Stimulated activated CD8-positive, alpha-beta memory T cell treated with anti-CD3 and anti-CD28 coated beads, Interleukin-15, amount 100 ng/mL, for 4 hours (primary cell): ENCODE measurements around the gene NOM1.
A peak's percentile ranks its signal among the peaks of the same experiment; 100 is the strongest.
"Not testable (repeated sequence)": the region's sequence is repeated elsewhere in the genome, so short reads cannot be mapped to it uniquely, and the experiment has no call there.

ENCODE experiments used
- DNase-seq, 2 donors: peaks; one replicate each; pipeline ENCODE4 v3.0.0-alpha.2; 2020; ENCODE audit warnings: low read depth in 2 of 2

NOM1 gene, protein sequence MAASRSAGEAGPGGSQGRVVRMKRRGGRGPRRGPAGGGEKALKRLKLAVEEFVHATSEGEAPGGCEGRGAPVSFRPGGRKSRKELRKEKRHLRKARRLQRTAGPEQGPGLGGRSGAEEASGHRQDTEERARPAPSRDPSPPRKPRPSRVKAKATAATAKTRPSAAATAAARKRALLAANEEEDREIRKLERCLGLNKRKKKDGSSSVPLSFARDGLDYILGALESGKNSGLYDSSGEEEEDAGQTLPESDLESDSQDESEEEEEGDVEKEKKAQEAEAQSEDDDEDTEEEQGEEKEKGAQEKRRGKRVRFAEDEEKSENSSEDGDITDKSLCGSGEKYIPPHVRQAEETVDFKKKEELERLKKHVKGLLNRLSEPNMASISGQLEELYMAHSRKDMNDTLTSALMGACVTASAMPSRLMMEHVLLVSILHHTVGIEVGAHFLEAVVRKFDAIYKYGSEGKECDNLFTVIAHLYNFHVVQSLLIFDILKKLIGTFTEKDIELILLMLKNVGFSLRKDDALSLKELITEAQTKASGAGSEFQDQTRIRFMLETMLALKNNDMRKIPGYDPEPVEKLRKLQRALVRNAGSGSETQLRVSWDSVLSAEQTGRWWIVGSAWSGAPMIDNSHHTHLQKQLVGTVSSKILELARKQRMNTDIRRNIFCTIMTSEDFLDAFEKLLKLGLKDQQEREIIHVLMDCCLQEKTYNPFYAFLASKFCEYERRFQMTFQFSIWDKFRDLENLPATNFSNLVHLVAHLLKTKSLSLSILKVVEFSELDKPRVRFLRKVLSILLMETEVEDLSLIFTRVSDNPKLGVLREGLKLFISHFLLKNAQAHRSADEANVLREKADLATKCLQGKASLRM

DNA sequence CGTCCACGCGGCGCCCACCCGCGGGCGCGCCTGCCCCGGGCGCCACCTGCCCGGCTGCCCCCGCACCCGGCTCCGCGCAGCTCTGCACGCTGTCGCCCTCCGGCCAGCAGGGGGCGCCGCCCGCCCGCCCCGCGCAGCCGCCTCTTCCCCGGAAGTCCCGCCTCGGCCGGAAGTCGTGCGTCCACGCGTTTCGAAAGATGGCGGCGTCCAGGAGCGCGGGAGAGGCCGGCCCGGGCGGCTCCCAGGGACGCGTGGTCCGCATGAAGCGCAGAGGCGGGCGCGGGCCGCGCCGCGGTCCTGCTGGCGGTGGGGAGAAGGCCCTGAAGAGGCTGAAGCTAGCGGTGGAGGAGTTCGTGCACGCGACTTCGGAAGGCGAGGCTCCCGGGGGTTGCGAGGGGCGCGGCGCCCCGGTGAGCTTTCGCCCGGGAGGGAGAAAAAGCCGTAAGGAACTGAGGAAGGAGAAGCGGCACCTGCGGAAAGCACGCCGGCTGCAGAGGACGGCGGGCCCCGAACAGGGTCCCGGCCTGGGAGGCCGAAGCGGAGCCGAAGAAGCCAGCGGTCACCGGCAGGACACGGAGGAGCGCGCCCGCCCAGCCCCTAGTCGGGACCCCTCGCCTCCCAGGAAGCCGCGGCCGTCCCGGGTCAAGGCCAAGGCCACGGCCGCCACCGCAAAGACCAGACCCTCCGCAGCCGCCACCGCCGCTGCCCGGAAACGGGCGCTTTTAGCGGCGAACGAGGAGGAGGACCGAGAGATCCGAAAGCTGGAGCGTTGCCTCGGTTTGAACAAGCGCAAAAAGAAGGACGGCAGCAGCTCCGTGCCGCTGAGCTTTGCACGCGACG is at the start of gene NOM1:
TSS of gene NOM1 (plus strand) at position 172 of the 840 bp plus-strand sequence. CDS start at position 198, 26 bp downstream.
- peak; percentile 80 to 81 for DNase-seq

DNA sequence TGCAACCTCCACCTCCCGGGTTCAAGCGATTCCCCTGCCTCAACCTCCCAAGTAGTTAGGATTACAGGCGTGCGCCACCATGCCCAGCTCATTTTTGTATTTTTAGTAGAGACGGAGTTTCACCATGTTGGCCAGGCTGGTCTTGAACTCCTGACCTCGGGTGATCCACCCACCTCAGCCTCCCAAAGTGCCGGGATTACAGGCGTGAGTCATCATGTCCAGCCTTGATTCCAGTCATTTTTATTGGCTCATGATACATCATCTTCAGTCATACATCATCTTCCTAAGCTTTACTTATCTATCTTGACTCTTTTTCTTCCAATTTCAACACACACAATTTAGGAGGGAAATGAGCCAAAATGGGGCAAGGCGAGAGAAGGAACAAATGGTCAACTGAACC is 49.4 kb upstream of the NOM1 start:
- DNase-seq: not testable (repeated sequence)

DNA sequence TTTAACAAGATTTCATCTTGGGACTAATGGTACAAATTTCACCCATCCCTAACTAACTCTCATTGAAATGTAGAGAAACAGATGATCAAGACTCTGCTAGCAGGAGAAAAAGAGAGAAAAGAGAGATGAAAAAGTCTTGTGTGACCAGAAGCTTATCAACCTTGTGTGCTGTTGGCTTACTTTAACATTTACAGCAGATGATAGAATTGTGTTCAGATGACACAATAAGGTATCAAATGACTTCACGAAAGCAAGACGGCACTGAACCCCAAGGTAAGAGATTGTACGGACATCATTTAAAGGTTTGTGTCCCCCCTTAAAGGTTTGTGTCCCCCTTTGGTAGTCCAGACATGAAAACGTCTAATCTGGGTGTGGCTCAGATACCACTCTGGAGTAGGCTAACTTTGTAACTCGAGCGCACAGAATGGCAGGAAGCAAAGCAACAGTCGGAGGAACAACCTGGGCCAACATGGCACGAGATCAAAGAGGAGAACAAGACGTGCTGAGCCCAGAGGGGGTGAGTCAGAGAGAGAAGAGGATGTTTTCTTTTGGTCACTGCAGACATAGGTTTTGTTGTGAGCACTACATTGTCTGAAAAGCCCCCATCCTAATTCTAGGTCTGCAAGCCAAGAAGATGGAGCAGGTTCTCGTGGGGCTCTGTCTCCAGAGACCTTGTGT is 46.1 kb upstream of the NOM1 start:
- no peak for DNase-seq

DNA sequence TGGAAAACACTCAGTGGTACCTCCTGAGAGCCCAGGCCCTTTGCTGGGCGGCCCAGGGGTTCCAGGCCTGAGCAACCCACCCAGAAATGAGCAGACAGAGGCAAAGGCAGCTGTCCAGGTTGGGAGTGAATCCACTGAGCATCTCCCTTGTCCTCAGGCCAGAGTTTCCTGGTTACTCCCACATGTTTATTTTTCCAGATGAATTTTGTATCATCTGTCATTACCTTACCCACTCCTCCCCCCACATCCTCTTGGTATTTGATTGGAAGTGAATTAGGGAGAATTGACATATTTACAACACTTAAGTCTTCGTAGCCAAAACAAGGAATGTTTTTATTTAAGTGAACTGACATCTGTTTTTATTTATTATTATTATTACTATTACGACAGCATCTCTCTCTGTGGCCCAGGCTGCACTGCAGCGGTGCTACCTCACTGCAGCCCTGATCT is 43.3 kb upstream of the NOM1 start:
- no peak for DNase-seq

DNA sequence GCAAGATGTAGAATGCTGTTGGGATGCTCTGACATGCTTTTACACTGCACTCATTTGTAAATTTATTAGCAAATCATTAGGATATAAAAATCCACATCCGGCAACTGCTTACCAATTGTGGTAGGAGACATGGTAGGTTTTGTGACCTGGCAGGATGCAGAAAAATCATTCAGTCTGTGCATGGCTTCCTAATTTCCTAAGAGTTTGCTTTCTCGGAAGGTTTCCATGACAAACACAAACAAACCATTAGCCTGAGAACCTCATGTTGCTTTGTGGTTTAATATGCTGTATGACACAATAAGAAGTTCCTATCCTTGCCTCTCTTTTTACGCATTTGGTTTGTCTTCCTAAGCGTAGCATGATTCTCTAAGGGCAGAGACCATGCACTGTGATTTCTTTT is 41.9 kb upstream of the NOM1 start:
- no peak for DNase-seq

DNA sequence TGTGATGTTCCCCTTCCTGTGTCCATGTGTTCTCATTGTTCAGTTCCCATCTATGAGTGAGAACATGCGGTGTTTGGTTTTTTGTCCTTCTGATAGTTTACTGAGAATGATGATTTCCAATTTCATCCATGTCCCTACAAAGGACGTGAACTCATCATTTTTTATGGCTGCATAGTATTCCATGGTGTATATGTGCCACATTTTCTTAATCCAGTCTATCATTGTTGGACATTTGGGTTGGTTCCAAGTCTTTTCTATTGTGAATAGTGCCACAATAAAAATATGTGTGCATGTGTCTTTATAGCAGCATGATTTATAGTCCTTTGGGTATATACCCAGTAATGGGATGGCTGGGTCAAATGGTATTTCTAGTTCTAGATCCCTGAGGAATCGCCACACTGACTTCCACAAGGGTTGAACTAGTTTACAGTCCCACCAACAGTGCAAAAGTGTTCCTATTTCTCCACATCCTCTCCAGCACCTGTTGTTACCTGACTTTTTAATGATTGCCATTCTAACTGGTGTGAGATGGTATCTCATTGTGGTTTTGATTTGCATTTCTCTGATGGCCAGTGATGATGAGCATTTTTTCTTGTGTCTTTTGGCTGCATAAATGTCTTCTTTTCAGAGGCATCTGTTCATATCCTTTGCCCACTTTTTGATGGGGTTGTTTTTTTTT is 39.8 kb upstream of the NOM1 start:
- DNase-seq: not testable (repeated sequence)

DNA sequence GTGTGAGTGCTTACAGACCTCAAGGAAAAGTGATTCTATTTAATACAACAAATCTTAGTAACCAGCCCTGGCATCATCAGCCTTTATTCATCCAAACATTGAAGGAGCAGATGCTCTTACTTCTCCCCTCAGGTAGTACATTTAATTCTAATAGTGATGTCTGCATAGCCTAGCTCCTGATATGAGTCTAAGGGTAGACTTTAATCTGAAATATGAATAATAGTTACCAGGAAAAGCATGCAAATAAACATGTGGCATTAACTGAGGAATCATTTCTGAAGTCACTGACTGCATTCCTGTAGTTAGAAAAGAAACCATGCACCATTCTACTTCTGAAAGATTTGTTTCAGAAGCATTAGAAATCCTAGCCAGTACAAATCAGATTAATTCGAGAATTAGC is 30.9 kb upstream of the NOM1 start:
- DNase-seq: no peak

DNA sequence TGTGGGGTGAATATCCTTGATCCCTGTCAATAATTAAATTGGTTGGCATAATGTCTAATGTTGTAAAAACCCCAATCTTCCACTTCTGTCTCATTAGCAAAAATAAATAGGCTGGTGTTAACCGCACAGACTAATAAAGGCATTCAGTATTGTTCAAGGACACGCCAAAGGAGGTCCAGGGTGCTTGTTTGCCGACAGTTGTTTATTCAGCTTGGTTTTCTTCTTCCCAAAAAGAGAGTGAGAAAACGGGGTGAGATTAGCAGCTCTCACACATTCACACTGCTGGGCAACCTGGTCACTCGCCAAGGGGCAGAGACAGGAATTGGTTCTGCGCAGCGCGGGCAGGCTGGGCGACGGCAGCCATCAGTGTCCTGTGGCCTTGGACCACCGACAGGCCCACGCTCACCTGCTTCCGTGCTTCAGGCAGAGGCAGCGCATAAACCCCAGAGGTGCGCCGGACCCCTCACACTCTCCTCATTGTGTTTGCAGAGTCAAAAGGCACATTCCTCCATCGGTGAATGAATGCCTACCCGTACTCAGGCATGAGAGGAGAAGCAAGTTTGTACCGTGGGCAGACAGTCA is 30.3 kb upstream of the NOM1 start:
- no peak for DNase-seq

DNA sequence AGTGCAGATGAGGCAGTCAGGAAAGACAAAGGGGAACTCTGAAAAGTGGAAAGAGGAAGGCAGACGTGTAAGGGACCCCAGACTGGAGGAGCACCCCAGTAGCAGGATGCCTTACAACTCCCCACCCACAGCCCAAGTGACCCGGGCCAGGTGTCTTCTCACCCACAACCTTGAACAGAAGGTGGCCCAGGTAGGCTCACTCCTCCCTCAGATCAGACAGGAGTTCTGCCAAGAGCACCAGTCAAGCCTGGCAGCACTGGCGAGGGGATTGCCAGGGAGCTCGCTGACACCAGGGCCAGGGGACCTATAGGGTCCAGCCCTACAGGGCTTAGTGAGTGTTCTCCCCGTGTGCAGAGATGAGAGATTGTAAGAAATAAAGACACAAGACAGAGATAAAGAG is 29.4 kb upstream of the NOM1 start:
- DNase-seq: no peak

DNA sequence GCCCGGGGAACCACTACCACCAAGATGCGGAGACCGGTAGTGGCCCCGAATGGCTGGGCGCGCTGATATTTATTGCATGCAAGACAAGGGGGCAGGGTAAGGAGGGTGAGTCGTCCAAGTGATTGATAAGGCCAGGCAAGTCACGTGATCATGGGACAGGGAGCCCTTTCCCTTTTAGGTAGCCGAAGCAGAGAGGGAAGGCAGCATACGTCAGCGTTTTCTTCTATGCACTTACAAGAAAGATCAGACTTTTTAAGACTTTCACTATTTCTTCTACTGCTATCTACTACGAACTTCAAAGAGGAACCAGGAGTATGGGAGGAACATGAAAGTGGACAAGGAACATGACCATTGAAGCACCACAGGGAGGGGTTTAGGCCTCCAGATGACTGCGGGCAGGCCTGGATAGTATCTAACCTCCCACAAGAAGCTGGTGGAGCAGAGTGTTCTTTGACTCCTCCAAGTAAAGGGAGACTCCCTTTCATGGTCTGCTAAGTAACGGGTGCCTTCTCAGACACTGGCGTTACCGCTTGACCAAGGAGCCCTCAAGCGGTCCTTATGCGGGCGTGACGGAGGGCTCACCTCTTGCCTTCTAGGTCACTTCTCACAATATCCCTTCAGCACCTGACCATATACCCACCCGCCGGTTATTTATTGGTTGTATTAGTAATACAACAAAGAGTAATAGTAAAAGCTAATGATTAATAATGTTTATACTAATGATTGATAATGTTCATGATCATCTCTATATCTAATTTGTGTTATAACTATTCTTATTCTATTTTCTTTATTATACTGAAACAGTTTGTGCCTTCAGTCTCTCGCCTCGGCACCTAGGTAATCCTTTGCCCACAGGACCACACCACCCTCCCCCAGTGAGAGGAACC is 28.8 kb upstream of the NOM1 start:
- not testable (repeated sequence) for DNase-seq

DNA sequence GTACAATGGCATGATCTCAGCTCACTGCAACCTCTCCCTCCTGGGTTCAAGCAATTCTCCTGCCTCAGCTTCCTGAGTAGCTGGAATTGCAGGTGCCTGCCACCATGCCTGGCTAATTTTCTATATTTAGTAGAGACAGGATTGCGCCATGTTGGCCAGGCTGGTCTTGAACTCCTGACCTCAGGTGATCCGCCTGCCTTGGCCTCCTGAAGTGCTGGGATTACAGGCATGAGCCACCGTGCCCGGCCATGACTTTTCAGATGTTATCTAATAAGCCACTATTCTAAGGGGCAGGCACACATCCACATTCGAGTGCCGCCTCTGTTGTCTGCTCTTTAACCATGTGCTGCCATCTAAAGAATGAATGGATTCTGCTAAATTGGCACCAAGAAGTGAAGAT is 27.2 kb upstream of the NOM1 start:
- DNase-seq: not testable (repeated sequence)

DNA sequence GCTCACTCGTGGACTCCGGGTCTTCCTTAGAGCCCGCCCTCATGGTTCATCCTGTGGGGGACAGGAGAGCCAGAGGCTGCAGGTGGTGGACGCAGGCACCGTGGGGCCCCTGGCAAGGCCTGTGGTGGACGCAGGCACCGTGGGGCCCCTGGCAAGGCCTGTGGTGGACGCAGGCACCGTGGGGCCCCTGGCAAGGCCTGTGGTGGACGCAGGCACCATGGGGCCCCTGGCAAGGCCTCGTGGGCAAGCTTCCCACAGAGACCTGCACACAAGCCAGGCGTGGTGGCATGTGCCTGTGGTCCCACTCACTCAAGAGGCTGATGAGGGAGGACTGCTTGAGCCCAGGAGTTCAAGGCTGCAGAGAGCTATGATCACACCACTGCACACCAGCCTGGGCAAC is 23.7 kb upstream of the NOM1 start:
- DNase-seq: not testable (repeated sequence)

DNA sequence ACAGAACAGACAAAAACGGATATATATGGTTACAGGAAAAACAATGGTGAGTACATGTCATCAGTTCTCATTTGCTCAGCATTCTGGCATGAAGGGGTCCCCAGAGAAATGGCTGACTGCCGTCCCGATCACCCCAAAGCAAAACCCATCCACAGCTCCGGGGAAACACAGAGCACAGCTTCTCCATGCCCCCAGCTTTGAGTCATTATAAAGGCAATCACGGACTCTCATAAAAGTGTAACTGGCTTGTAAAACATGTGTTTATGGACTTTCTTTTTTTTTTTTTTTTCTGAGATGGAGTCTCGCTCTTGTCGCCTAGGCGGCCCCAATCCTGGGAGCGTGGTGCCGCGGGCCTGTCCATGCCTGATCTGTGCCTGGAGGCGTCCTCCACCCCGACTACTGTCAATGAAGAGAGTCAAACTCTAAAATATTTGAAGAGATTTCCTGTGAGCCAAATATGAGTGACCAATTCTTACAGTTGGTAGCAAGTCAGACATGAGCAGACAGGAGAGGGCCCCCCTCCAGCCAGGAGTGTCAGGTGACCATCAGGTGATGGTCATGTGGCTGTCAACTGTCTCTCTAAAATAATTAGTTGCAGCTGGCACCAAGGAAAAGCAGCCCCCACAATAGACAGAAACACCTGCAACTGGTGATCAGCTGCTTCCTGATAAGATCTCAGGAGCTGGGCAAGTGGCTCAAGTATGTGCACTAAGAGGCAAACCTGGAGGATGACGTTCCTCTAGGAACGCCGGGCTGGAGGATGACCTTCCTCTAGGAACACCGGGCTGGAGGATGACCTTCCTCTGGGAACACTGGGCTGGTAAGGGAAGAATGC is 21.7 kb upstream of the NOM1 start:
- no peak for DNase-seq

DNA sequence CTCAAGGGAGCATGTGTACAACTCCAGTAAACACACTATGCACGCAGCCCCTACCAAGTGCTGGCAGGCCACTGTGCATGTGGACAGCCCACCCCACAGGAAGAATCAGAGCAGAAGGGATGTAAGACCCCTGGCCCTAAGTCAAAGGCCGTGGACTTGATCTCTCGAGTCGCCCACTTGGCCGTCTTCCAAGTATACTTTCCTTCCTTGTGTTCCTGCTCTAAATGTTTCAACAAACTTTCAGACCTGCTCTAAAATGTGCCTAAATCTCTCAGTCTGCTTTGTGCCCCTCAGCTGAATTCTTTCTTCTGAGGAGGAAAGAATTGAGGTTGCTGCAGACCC is 21.1 kb upstream of the NOM1 start:
- DNase-seq: no peak

DNA sequence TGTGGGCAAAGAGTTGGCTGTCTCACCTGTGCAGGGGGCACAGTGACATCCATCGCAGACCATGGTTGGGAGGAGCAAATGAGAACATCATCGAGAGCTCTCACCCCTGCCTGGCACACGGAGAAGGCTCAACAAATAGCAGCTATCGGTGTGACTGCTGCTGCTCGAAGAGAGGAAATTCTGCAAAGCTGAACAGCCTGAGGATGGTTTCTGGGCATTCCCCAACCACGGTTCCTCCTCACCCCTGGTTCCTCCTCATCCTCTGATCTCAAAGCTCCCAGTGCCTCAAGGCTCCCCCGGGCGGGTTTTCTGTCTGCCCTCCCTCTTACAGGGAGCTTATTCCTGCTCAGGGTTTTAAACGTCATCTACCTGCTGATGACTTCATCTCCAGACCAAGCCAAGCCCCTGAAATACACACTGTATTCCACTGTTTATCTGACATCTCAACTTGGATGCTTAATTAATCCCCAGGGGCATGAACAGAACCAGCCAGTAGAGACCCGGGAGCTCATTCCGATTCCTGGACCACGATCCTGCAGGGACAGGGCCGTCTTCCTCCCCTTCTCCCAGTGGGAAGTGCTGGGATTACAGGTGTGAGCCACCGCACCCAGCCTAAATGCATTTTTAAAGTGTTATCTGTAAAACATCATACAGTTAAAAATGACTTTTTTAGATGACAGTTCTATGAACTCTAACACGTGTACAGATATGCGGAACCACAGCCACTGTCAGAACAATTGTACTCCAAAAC is 19.5 kb upstream of the NOM1 start:
- DNase-seq: no peak

DNA sequence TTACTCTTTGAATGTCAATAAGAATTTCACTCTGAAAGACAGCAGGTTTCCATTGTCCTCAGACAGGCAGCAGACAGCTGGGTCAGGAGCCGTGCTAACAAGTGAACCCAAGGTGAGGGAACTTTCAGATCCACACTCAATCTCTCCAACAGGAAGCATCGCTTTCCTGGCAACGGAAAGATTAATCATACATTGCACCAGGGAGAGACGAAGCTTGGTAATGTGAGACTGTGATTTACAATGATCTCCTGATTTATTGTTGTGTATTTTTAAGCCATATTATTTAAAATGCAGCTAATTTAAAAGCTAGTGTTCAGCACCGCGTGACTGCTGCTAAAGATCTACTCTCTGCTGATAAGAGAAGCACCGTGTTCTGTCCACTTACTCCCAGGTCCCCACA is 17.5 kb upstream of the NOM1 start:
- no peak for DNase-seq

DNA sequence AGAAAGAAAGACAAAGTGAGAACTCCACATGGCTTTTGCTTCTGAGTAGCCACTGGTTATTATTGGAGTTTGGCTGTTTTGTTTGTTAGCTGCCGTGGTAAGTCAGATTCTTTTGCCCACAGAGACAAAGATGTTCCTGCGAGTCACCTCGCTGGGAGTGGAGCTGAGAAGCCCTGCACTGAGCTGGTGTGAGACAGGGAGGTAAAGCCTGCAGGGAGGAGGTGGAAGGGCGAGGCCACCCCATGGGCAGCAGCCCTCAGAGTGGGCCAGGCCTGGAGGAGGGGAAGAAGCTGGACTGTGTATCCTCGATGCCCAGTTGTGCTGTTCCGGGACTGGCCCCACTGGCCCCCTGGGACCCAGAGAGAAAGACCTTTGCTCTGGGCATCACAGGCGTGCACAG is 14.3 kb upstream of the NOM1 start:
- no peak for DNase-seq

DNA sequence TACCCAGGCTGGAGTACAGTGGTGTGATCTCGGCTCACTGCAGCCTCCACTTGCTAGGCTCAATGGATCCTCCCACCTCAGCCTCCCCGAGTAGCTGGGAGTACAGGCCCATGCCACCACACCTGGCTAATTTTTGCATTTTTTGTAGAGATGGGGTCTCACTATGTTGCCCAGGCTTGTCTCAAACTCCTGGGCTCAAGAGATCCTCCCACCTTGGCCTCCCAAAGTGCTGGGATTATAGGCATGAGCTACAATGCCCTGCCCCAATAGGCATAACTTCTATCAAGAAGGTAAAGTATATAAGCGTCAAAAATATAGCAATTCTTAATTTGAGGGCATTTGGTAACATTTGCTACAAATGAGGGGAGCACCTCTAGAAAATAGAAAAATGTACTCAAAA is 12.7 kb upstream of the NOM1 start:
- DNase-seq: not testable (repeated sequence)
